ENCODE measurements around the gene HSPA4L. TPM values are rescaled to one million over a fixed set of nuclear protein-coding genes. Genes with fewer than 3 reads are reported as not detected.

Gene HSPA4L
- total RNA-seq, 1 experiment from 2014 or later = 6.9 TPM

DNA sequence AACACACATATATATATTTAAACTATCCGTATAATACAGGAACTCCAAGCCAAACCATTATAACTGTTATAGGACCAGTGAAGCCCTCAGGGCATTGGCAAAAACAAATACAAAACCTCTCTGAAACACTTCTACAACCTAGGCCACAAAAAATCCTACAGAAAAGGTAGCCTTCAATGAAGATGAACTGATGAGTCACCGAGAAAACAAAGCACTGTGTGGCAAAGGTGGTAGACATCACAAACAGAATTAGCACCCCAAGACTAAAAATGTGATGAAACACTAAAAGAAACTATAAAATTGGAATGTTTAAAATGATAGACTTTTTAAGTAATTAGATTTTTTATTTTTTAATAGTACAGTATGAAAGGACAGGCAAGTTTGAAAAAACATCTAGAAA lies 5.5 kb upstream of the HSPA4L start:
- no peak overlapping the region for H3K4me3 Mint-ChIP-seq
- no peak for TF ChIP-seq FOXP1 (CRISPR knock-in tag; IDR thresholded peaks at IDR 0.05; ENCODE audit: borderline replicate concordance)
- TF ChIP-seq, protein P1, sequence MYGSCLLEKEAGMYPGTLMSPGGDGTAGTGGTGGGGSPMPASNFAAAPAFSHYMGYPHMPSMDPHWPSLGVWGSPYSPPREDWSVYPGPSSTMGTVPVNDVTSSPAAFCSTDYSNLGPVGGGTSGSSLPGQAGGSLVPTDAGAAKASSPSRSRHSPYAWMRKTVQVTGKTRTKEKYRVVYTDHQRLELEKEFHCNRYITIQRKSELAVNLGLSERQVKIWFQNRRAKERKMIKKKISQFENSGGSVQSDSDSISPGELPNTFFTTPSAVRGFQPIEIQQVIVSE (CRISPR knock-in tag; IDR thresholded peaks at IDR 0.05; ENCODE audit: borderline replicate concordance) = no peak
- TF ChIP-seq, protein P2, sequence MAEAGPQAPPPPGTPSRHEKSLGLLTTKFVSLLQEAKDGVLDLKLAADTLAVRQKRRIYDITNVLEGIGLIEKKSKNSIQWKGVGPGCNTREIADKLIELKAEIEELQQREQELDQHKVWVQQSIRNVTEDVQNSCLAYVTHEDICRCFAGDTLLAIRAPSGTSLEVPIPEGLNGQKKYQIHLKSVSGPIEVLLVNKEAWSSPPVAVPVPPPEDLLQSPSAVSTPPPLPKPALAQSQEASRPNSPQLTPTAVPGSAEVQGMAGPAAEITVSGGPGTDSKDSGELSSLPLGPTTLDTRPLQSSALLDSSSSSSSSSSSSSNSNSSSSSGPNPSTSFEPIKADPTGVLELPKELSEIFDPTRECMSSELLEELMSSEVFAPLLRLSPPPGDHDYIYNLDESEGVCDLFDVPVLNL (CRISPR knock-in tag; IDR thresholded peaks at IDR 0.05; ENCODE audit: borderline replicate concordance, low read depth) = no peak
- TF ChIP-seq, protein P3, sequence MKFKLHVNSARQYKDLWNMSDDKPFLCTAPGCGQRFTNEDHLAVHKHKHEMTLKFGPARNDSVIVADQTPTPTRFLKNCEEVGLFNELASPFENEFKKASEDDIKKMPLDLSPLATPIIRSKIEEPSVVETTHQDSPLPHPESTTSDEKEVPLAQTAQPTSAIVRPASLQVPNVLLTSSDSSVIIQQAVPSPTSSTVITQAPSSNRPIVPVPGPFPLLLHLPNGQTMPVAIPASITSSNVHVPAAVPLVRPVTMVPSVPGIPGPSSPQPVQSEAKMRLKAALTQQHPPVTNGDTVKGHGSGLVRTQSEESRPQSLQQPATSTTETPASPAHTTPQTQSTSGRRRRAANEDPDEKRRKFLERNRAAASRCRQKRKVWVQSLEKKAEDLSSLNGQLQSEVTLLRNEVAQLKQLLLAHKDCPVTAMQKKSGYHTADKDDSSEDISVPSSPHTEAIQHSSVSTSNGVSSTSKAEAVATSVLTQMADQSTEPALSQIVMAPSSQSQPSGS (CRISPR knock-in tag; IDR thresholded peaks at IDR 0.05; ENCODE audit: borderline replicate concordance, low read depth) = no peak
- no peak for TF ChIP-seq CREB1 (CRISPR knock-in tag; IDR thresholded peaks at IDR 0.05)
- no peak for TF ChIP-seq FOXK1 (CRISPR knock-in tag; IDR thresholded peaks at IDR 0.05)
- TF ChIP-seq ZBTB21 (CRISPR knock-in tag; IDR thresholded peaks at IDR 0.05; ENCODE audit: borderline replicate concordance) = no peak
- TF ChIP-seq, protein P4, sequence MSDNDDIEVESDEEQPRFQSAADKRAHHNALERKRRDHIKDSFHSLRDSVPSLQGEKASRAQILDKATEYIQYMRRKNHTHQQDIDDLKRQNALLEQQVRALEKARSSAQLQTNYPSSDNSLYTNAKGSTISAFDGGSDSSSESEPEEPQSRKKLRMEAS (CRISPR knock-in tag; IDR thresholded peaks at IDR 0.05) = no peak
- no peak for TF ChIP-seq ZNF232 (CRISPR knock-in tag; IDR thresholded peaks at IDR 0.05)
- TF ChIP-seq ATF1 (CRISPR knock-in tag; IDR thresholded peaks at IDR 0.05) = no peak
- no peak for TF ChIP-seq TEAD4 (CRISPR knock-in tag; IDR thresholded peaks at IDR 0.05)
- TF ChIP-seq, protein P5, sequence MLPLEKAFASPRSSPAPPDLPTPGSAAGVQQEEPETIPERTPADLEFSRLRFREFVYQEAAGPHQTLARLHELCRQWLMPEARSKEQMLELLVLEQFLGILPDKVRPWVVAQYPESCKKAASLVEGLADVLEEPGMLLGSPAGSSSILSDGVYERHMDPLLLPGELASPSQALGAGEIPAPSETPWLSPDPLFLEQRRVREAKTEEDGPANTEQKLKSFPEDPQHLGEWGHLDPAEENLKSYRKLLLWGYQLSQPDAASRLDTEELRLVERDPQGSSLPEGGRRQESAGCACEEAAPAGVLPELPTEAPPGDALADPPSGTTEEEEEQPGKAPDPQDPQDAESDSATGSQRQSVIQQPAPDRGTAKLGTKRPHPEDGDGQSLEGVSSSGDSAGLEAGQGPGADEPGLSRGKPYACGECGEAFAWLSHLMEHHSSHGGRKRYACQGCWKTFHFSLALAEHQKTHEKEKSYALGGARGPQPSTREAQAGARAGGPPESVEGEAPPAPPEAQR (CRISPR knock-in tag; IDR thresholded peaks at IDR 0.05) = no peak
- CTCF ChIA-PET = no interaction called here
- H3K36me3 Mint-ChIP-seq = no peaks in the 10 kb centered on the region
- H3K27ac Mint-ChIP-seq = no peak overlapping the region
- POLR2A ChIA-PET = no interaction called here
- no peaks in the 10 kb centered on the region for H3K9me3 Mint-ChIP-seq
- H3K4me1 Mint-ChIP-seq = peaks cover 15% of the 10 kb centered on the region
- no peak for ATAC-seq
- DNase-seq (ENCODE audit: low spot score) = no peak
- peaks cover 29% of the 10 kb centered on the region for H3K27me3 Mint-ChIP-seq (ENCODE audit: low read depth)

DNA sequence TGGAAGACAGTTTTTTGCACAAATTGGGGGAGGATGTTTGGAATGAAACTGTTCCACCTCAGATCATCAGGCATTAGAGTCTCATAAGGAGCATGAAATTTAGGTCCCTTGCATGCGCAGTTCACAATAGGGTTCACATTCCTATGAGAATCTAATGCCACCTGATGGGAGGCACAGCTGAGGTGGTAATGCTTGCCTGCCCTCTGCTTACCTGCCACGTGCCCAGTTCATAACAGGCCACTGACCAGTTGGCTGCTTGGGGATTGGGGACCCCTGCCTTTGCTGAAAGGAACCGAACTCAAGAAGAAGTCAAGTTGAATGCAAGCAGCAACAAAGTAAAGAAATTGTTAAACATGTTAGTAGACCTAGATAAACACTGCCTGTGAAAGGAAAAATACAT lies 4.6 kb upstream of the HSPA4L start:
- ChIA-PET CTCF (no interaction called here), POLR2A (no interaction called here)
- peaks cover 35% of the 10 kb centered on the region for H3K27me3 Mint-ChIP-seq (ENCODE audit: low read depth)
- peaks cover 15% of the 10 kb centered on the region for H3K4me1 Mint-ChIP-seq
- H3K27ac Mint-ChIP-seq = no peak overlapping the region
- H3K36me3 Mint-ChIP-seq = no peaks in the 10 kb centered on the region
- no peak overlapping the region for H3K4me3 Mint-ChIP-seq
- ATAC-seq = no peak
- no peaks in the 10 kb centered on the region for H3K9me3 Mint-ChIP-seq
- TF ChIP-seq, protein P6, sequence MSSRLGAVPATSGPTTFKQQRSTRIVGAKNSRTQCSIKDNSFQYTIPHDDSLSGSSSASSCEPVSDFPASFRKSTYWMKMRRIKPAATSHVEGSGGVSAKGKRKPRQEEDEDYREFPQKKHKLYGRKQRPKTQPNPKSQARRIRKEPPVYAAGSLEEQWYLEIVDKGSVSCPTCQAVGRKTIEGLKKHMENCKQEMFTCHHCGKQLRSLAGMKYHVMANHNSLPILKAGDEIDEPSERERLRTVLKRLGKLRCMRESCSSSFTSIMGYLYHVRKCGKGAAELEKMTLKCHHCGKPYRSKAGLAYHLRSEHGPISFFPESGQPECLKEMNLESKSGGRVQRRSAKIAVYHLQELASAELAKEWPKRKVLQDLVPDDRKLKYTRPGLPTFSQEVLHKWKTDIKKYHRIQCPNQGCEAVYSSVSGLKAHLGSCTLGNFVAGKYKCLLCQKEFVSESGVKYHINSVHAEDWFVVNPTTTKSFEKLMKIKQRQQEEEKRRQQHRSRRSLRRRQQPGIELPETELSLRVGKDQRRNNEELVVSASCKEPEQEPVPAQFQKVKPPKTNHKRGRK (CRISPR knock-in tag; IDR thresholded peaks at IDR 0.05; ENCODE audit: borderline replicate concordance) = no peak
- TF ChIP-seq ZNF317 (CRISPR knock-in tag; IDR thresholded peaks at IDR 0.05; ENCODE audit: borderline replicate concordance, low read depth) = no peak
- no peak for TF ChIP-seq HMGA2 (CRISPR knock-in tag; IDR thresholded peaks at IDR 0.05)
- no peak for TF ChIP-seq SMAD3 (CRISPR knock-in tag; IDR thresholded peaks at IDR 0.05; ENCODE audit: borderline replicate concordance)
- TF ChIP-seq, protein P7, sequence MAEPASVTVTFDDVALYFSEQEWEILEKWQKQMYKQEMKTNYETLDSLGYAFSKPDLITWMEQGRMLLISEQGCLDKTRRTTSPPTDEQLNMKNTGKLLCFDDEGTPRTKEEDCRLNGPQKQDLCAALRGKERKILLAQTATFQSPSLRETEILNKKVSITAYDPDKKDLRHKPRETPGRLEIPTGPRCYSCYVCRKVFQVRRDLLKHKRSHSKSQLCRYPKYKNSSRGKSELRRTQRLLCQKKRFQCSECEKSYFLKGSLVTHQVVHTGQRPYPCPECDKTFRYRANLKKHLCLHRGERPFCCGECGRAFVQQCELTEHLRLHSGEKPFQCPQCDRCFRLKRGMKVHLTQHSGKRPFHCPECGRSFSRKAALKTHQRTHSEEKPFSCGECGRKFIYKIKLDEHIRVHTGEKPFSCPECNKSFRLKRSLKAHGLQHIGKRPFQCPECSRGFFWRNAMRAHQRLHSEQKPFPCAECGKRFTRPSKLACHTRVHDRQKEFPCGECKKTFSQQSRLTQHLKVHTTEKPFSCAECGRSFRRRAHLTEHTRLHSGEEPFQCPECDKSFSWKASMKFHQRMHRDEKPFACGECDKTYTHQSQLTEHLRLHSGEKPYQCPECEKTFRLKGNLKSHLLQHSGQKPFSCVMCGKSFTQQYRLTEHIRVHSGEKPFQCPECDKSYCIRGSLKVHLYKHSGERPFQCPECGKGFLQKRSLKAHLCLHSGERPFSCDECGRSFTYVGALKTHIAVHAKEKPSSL (CRISPR knock-in tag; conservative IDR thresholded peaks at IDR 0.05) = no peak
- TF ChIP-seq, protein P8, sequence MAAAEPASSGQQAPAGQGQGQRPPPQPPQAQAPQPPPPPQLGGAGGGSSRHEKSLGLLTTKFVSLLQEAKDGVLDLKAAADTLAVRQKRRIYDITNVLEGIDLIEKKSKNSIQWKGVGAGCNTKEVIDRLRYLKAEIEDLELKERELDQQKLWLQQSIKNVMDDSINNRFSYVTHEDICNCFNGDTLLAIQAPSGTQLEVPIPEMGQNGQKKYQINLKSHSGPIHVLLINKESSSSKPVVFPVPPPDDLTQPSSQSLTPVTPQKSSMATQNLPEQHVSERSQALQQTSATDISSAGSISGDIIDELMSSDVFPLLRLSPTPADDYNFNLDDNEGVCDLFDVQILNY (CRISPR knock-in tag; IDR thresholded peaks at IDR 0.05) = no peak
- no peak for TF ChIP-seq IRF2 (CRISPR knock-in tag; IDR thresholded peaks at IDR 0.05; ENCODE audit: borderline replicate concordance, low read depth)
- TF ChIP-seq, protein P9, sequence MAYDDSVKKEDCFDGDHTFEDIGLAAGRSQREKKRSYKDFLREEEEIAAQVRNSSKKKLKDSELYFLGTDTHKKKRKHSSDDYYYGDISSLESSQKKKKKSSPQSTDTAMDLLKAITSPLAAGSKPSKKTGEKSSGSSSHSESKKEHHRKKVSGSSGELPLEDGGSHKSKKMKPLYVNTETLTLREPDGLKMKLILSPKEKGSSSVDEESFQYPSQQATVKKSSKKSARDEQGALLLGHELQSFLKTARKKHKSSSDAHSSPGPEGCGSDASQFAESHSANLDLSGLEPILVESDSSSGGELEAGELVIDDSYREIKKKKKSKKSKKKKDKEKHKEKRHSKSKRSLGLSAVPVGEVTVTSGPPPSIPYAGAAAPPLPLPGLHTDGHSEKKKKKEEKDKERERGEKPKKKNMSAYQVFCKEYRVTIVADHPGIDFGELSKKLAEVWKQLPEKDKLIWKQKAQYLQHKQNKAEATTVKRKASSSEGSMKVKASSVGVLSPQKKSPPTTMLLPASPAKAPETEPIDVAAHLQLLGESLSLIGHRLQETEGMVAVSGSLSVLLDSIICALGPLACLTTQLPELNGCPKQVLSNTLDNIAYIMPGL (CRISPR knock-in tag; IDR thresholded peaks at IDR 0.05) = no peak
- TF ChIP-seq, protein P10, sequence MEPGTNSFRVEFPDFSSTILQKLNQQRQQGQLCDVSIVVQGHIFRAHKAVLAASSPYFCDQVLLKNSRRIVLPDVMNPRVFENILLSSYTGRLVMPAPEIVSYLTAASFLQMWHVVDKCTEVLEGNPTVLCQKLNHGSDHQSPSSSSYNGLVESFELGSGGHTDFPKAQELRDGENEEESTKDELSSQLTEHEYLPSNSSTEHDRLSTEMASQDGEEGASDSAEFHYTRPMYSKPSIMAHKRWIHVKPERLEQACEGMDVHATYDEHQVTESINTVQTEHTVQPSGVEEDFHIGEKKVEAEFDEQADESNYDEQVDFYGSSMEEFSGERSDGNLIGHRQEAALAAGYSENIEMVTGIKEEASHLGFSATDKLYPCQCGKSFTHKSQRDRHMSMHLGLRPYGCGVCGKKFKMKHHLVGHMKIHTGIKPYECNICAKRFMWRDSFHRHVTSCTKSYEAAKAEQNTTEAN (CRISPR knock-in tag; IDR thresholded peaks at IDR 0.05) = no peak
- TF ChIP-seq MXD4 (CRISPR knock-in tag; IDR thresholded peaks at IDR 0.05; ENCODE audit: borderline replicate concordance) = no peak
- TF ChIP-seq ZBTB21 (CRISPR knock-in tag; IDR thresholded peaks at IDR 0.05; ENCODE audit: borderline replicate concordance) = no peak
- DNase-seq (ENCODE audit: low spot score) = no peak
